ENCODE results near the gene TNIK. TPM values are rescaled to one million over a fixed set of nuclear protein-coding genes. Genes with fewer than 3 reads are reported as not detected.

Gene TNIK
- total and polyA plus RNA-seq, 2 of the 4 experiments (the other 2 are of a cell fraction): 3.4 to 6.3 TPM

DNA sequence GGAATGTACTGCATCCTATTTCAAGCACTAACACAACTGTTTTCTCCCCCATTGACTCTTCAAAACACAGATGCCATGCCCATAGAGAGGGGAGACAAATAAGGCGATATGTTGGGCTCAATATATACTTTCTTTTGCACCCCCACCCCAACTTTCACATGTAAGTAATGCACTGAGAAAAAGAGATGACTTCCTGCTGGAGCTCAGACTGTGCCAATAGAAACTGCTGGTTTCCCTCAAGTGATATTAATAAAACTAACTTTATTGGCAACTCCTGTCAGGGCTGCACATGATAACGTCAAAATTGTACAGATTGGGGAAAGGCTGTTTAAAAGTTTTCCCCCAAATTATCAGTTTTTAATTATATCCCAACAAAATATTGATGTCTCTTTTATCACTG is 163.0 kb downstream of the TNIK start:
- Histone ChIP-seq H3K79me1 (ENCODE audit: low read depth in 1 of 2, low read length in 2 of 2) (no peaks in the 10 kb centered on the region; a peak in 1 of 4 replicates), H4K20me1 (ENCODE audit: insufficient read depth, low read length) (no peaks in the 10 kb centered on the region), H3K9me1 (ENCODE audit: insufficient read depth, low read length) (no peaks in the 10 kb centered on the region), H3K4me3 (ENCODE audit: insufficient read depth, low read depth, low read length) (no peak overlapping the region), H3K27ac (ENCODE audit: insufficient read depth, low read length) (no peak overlapping the region), H3K27me3 (ENCODE audit: control insufficient read depth, insufficient read depth, low read length) (peaks cover 3% of the 10 kb centered on the region; the same call in 1 of the 2 replicates), H3K14ac (replicated peaks; ENCODE audit: low read depth, low read length) (no peak overlapping the region), H2BK20ac (ENCODE audit: low read depth, low read length) (no peak overlapping the region), H3K18ac (ENCODE audit: low read depth, low read length) (no peak overlapping the region), H2BK5ac (ENCODE audit: low read depth, low read length, poor library complexity, severe bottlenecking) (no peak overlapping the region), H2BK15ac (ENCODE audit: low read depth, low read length) (no peak overlapping the region), H2AK5ac (ENCODE audit: low read depth, low read length) (no peak overlapping the region), H3K4me2 (ENCODE audit: low read depth, low read length) (no peak overlapping the region), H3K36me3 (ENCODE audit: control insufficient read depth, insufficient read depth, low read length) (no peaks in the 10 kb centered on the region), H2AFZ (replicated peaks; ENCODE audit: low read length, poor library complexity) (no peak overlapping the region), H3K23ac (ENCODE audit: low read depth, low read length) (no peak overlapping the region), H3K56ac (ENCODE audit: extremely low read depth, insufficient read depth, low read length) (no peak overlapping the region), H3K4ac (ENCODE audit: low read depth, low read length) (no peak overlapping the region), H3K4me1 (ENCODE audit: control insufficient read depth, insufficient read depth, low read length) (no peaks in the 10 kb centered on the region; the same call in 1 of the 2 replicates), H3K9ac (ENCODE audit: low read depth, low read length) (no peak overlapping the region), H2AK9ac (replicated peaks; ENCODE audit: low read depth, low read length, poor library complexity) (no peak overlapping the region), H4K8ac (ENCODE audit: low read depth in 2 of 2, low read length in 2 of 2) (no peak overlapping the region), H4K5ac (ENCODE audit: low read depth, low read length) (no peak overlapping the region), H3K9me3 (ENCODE audit: control insufficient read depth, insufficient read depth, low read length) (no peaks in the 10 kb centered on the region), H2BK120ac (ENCODE audit: low read depth, low read length) (no peak overlapping the region), H4K91ac (ENCODE audit: insufficient read depth, low read depth, low read length) (no peak overlapping the region)
- in situ Hi-C loops (cut with MboI; ENCODE audit: low sequenced_read_pairs): no loop called here
- POLR2A ChIA-PET (ENCODE audit: unreplicated experiment): no interaction called here
- TF ChIP-seq MXI1 (IDR thresholded peaks at IDR 0.05; ENCODE audit: borderline replicate concordance, low read depth, low read length) (no peak), SMC3 (IDR thresholded peaks at IDR 0.05; ENCODE audit: low read depth, low read length) (no peak), BHLHE40 (IDR thresholded peaks at IDR 0.05; ENCODE audit: low read depth, low read length) (no peak), FOS (IDR thresholded peaks at IDR 0.05; ENCODE audit: low read depth, low read length) (no peak), MAFK (IDR thresholded peaks at IDR 0.05; ENCODE audit: low read depth, low read length) (no peak), RFX5 (IDR thresholded peaks at IDR 0.05; ENCODE audit: low read depth, low read length) (no peak), RCOR1 (IDR thresholded peaks at IDR 0.05; ENCODE audit: insufficient replicate concordance, low read length) (no peak), POLR2A (IDR thresholded peaks at IDR 0.05; ENCODE audit: low read depth, low read length) (no peak), RAD21 (IDR thresholded peaks at IDR 0.05; ENCODE audit: low read length) (no peak), NFE2L2 (IDR thresholded peaks at IDR 0.05; ENCODE audit: low read depth, low read length) (no peak)
- TF ChIP-seq, protein P1, sequence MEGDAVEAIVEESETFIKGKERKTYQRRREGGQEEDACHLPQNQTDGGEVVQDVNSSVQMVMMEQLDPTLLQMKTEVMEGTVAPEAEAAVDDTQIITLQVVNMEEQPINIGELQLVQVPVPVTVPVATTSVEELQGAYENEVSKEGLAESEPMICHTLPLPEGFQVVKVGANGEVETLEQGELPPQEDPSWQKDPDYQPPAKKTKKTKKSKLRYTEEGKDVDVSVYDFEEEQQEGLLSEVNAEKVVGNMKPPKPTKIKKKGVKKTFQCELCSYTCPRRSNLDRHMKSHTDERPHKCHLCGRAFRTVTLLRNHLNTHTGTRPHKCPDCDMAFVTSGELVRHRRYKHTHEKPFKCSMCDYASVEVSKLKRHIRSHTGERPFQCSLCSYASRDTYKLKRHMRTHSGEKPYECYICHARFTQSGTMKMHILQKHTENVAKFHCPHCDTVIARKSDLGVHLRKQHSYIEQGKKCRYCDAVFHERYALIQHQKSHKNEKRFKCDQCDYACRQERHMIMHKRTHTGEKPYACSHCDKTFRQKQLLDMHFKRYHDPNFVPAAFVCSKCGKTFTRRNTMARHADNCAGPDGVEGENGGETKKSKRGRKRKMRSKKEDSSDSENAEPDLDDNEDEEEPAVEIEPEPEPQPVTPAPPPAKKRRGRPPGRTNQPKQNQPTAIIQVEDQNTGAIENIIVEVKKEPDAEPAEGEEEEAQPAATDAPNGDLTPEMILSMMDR (conservative IDR thresholded peaks at IDR 0.05; ENCODE audit: low read depth, low read length): no peak
- TF ChIP-seq, protein P2, sequence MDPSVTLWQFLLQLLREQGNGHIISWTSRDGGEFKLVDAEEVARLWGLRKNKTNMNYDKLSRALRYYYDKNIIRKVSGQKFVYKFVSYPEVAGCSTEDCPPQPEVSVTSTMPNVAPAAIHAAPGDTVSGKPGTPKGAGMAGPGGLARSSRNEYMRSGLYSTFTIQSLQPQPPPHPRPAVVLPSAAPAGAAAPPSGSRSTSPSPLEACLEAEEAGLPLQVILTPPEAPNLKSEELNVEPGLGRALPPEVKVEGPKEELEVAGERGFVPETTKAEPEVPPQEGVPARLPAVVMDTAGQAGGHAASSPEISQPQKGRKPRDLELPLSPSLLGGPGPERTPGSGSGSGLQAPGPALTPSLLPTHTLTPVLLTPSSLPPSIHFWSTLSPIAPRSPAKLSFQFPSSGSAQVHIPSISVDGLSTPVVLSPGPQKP (IDR thresholded peaks at IDR 0.05; ENCODE audit: borderline replicate concordance, low read depth, low read length): no peak
- TF ChIP-seq, protein P3, sequence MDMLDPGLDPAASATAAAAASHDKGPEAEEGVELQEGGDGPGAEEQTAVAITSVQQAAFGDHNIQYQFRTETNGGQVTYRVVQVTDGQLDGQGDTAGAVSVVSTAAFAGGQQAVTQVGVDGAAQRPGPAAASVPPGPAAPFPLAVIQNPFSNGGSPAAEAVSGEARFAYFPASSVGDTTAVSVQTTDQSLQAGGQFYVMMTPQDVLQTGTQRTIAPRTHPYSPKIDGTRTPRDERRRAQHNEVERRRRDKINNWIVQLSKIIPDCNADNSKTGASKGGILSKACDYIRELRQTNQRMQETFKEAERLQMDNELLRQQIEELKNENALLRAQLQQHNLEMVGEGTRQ (IDR thresholded peaks at IDR 0.05; ENCODE audit: low read depth, low read length): no peak
- no CpG with 5 or more reads among the region's 2 CpGs for WGBS, 2 experiments (ENCODE audit: extremely low coverage in 2 of 2, insufficient read length in 1 of 2)
- ATAC-seq (ENCODE audit: low read depth) (no peak), DNase-seq (no peak)
- CTCF ChIA-PET: no interaction called here
- BruUV-seq (replicated peaks): no TSS peak
- intact Hi-C loops (cut with micrococcal nuclease): no loop called here
- dilution Hi-C loops (cut with HindIII; ENCODE audit: low sequenced_read_pairs, unreplicated experiment): no loop called here

Measured in IMR-90 (cell line).